Posterior cingulate gyrus (tissue), 11 donors: ENCODE data around the gene LHFPL3.

ENCODE experiments used
- DNase-seq, 10 donors: peaks; one replicate each; pipeline versions ENCODE4 v3.0.0 to v3.0.0-alpha.2; 2020 to 2021; ENCODE audit warnings: mixed read lengths in 3 of 10
- intact Hi-C: fragments of 100-400 bp; cut with DNase I; formaldehyde crosslinking; loops from one replicate; pipeline ENCODE4 v1.15.1; 2023

Gene LHFPL3

DNA sequence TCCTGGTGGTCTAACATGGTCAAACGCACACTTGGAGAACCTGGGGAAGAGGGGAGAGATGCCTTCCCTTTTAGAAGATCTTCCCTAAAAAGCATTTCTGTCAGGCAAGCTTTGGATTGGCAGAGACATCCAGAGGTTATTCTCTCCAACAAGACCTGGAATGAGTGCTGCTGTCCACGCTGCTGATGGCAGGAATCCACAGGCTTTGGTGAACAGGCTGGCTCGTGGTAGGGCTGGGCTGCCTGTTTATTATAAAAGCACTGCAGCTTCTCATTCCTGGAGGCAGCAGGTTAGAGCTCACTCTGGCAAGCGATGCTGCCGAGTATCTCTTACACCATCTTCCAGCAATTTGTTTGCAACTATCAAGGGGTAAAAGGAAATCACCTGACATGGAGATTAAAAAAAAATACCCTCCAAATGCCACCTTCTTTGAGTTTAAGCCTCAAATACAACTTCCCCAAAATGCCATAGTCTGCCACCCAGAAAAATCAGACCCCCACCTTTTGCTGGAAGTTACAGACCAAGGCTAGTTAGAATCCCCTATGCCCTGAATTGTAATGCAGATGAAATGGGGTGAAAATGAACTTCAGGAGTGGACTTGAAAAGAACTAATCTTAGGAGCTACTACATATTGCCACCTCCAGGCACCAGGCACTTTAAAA is 533.5 kb downstream of the LHFPL3 start:
- DNase-seq = no peak
- intact Hi-C loops = no loop called here

DNA sequence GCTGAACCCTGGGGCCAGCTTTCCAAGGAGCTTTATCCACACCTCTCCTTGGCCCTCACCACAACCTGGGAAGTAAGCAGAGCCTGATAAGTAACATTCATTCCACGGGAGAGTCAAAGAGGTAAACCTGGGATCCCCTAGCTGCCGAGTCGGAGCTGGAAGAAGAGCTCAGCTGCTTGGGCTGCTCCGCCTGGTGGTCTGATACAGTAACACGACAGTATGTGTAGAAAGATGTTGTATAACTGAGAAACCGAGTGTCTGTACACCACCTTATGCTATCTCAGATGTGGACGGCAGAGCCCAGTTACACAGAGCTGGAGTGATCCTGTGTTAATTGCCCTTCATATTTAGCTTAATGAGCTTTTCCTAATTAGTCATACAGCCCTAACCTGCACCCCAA is 534.3 kb downstream of the LHFPL3 start:
- DNase-seq = no peak
- intact Hi-C loops = no loop called here

DNA sequence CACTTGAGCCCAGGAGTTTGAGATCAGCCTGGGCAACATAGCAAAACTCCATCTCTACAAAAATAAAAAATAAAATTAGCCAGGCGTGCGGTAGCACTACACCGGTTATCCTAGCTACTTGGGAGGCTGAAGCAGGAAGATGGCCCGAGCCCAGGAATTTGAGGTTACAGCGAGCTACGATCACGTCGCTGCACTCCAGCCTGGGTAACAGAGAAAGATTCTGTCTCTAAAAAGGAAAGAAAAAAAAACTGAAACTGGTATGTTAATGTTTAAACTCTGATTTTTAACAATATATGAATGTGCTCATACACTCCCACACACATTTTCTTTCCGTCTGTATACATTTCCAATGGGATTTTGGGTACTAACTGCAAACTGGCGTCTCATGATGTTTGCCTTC is 545.0 kb downstream of the LHFPL3 start:
- intact Hi-C loops = no loop called here
- peak in 1 of 10 donors; percentile 49 for DNase-seq

DNA sequence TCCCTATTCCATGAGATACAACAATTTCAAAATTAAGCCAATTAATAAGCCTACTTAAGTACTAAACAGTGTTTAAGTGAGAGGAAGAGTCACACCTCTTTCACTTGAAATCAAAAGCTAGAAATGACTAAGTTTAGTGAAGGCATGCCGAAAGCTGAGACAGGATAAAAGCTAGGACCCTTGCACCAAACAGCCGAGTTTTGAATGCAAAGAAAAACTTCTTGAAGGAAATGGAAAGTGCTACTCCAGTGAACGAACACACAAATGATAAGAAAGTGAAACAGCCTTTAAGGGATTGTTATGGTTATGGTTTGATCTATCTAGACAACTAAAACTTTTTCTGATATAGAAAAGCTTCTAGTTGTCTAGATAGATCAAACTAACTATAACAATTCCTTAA is 550.2 kb downstream of the LHFPL3 start:
- intact Hi-C loops = no loop called here
- DNase-seq = no peak

DNA sequence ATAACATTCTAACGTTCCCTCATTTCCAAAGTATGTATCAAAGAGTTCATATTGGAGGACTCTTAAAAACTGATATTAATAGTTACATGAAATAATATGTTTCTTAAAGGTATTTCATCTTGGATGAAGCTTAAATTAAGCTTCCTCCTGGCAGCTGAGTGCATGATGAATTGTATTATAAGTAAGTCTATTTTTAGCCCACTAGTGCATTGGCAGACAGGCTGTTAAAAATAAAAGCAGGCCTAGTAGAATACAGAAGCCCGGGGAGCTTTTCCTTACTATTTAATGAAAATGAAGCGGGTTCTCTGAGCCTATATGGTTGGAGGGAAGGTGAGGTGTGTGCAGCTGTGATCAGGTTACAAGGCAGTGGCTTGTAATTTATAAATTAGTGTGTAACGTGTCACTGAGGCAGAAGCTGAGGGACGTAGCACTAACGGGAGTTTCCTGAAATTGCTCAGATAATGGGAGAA is 554.9 kb downstream of the LHFPL3 start:
- intact Hi-C loops = loop anchor here (1.0 kb wide), 1 partner anchor 35 kb away; no protein-coding TSS in a partner anchor
- no peak for DNase-seq

DNA sequence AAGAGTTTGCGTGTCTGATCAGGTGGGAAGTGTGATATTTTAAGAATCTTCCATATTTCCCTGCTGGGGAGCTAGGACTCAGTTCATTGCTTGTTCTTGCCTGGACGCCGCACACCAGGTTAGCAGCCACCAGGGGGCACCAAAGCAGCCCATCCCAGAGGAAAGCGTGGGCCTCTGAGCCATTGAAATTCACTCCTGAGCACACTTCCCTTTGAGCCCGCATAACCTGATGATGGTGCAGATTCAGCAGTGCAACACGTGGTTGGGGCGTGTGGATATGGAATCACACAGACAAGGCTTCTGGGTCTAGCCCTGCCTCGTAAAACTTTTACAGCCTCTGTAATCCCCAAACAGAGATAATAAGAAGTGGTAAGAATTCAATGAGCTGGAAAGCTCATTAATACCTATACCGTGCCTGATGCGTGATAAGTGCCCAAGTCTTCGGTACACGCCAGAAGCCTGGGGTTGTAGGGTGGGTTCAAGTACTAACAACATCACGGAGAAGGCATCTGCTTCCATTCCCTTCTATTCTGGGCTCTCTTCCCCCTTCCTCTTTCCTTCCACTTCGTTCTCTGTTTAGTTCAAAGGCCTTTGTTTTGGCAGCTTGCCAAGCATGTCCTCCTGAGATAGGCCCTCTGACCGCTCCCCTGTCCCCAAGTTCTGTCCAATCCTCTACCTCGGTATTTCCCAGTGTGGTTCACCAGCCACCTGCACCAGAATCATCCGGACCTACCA is 555.5 kb downstream of the LHFPL3 start:
- intact Hi-C loops = loop anchor here (1.0 kb wide), 1 partner anchor 34 kb away; no protein-coding TSS in a partner anchor
- peak; percentile 40 to 96 (median 82) for DNase-seq

DNA sequence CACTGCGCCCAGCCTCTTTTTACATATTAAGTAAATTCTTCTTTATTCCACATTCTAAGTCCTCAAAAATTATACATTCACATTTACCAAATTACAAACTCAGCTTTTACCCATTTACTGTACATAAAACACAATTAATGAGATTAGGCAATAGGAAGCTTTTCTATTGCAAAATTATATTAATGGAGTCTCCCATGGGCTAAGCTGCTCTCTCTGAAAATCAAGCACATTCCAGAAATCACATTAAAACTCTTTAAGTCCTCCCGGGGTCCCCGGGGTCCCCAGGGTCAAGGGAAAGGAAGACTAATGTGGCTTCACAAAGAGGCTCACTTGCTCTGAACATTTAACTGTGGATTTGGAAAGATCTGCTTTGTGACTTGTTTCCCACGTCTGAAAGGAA is 558.2 kb downstream of the LHFPL3 start:
- no peak for DNase-seq
- intact Hi-C loops = no loop called here

DNA sequence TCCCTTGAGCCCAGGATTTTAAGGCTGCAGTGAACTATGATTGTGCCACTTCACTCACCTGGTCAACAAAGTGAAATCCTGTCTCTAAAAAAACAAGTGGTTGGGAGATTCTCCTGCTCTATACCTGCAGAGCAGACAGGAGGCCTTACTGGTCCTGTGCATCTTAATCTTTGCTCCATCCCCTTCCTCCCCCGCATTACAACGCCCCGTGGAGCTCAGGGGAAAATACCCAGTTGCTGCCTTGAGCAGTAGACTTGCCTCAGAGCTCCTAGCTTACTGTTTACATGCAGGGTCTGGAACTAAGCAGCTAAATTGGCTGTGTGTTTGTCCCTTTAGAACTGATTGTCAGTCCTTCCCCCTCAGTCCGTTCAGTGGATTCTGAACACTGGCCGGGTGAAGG is 561.8 kb downstream of the LHFPL3 start:
- intact Hi-C loops = no loop called here
- no peak for DNase-seq

DNA sequence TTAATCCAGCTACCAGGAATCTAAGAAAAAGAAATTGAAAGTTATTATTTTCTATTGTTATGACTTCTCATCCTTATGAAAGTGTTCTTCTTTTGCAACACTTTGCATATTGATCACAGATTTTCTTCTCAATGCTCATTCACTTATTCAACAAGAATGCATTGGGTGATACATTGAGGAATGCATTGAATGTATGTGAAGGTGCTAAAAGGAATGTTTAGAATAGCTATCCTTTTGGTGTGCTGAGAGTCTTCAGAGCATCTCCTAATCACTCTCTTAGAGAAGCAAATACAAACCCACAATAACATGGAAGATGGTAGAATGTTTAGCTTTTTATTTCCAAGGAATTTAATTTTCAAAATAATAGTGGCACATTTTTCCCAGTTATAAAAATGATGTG is 563.5 kb downstream of the LHFPL3 start:
- intact Hi-C loops = no loop called here
- DNase-seq = no peak

DNA sequence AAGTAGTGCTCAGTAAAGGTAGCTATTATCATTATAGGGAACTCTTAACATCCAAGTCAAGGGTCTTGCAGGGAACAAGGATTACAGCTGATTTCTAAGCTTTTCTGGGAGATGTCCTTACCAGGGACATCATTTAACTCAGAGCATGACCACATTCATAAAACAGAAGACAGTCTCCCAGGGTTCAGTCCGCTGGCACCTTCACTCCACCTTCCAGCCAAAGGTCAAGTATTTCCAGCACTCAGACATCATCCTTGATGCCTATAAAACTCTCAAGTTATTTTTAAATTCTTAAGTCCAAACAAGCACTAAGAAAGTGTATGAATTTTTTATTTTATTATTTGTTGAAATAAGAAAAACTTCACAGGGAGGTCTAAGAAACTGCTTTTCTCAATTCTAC is 565.9 kb downstream of the LHFPL3 start:
- DNase-seq = no peak
- intact Hi-C loops = no loop called here

DNA sequence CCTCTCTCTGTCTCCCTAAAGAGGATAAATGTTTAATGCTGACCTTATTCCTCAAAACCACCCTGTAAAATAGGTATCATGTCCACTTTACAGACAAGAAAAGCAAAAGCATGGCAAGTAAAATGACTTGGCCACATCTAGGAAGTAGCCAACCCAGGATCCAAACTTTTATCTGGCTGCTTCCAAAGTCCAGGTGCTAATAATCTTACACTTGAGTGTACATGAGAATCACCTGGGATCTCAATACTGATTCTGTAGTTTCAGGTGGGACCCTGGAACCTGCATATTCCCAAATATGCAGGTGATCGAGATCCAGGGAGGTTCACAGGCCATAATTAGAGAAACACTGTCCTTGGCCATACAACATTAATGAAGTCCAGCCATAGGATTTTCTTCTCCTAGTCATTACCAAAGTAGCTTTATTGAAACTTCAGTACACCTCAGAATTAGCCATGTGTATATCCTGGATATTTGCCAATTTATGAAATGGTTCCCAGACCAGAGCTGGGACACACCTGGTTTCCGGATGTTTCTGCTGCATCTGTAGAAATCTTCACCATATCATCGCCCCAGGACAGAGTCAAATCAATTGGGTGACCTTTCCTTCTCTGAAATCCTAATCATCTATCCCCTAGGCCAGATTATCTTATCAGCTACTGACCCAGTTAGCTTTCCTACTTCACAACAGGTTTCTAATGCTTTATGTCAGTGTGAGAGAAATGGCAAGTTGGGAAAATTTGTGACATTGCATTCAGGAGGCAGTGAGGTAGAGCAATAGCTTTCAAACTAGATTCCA is 566.5 kb downstream of the LHFPL3 start:
- intact Hi-C loops = no loop called here

DNA sequence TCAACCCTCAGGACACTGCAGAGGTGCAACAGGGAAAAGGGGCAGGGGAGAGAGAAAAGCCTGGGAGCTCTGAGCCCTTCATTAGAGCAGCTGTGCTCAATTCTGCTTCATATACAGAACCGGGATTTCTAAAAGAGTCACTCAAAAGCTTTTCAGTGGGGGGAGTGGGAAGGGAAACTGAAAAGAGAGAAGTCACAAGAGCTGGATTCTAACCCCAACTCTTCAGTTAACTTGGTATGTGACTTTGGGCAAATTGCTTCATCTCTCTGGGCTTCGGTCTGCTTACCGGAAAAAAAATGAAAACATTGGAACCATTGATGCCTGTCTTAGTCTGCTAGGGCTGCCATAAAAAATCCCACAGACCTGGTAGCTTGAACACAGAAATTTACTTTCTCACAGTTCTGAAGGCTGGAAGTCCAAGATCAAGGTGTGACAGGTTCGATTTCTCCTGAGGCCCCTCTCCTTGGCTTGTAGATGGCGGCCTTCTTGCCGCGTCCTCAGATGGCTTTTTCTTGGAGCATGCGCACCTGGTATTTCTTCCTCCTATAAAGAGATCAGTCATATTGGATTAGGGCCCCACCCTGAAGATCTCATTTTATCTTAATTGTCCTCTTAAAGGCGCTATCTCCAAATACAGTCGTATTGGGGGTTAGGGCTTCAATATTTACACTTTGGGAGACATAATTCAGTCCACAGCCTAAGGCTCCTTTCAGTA is 567.3 kb downstream of the LHFPL3 start:
- intact Hi-C loops = no loop called here
- DNase-seq = no peak

More for the DNA sequence above, 566.5 kb downstream of the LHFPL3 start:
- no peak for DNase-seq

DNA sequence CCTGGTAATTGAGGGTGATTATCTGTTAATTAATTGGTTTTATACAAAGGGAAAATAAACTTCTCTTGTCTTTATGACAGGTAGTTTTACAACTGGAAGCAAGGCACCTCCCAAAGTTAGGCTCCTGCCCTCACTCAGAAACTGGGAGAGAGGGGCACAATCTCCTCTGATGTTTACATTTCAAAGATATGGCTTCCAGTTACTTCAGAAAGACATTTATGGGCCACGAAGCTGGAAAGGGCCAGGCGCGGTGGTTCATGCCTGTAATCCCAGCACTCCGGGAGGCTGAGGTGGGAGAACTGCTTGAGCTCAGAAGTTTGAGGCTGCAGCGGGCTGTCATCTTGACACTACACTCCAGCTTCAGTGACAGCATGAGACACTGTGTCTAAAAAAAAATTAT is 570.0 kb downstream of the LHFPL3 start:
- no peak for DNase-seq
- intact Hi-C loops = no loop called here

DNA sequence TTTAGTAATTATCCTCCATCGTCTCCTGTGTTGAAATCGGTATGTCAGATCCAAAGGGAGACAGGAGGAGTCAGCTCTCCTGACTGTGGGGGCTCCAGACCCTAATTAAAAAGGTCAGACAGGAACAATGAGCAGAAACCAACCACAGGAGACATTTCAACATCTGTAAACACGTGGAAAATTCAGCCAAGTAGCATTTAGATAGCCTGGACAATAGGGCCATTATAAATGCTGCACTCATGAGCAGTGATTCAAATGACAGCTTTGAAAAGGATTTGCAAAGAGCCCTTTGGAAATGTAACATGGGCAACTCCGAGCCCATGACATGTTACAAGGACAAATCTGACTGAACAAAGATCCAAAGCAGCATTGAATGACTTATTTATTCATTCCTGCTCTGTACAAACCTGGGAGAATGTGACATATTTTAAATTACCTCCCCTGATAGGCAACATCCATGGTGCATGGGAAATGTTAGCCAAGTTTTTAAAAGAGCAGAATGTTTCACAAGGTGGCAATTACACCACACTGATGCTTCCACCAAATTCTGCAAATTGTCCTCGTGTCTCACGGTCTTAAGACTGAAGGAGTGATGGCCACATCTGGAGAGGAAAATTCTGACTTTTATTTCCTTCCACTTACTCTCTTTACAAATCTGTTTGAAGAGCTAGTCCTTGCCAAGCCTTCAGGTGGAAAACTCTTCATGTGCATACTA is 572.3 kb downstream of the LHFPL3 start:
- intact Hi-C loops = no loop called here
- DNase-seq = no peak

DNA sequence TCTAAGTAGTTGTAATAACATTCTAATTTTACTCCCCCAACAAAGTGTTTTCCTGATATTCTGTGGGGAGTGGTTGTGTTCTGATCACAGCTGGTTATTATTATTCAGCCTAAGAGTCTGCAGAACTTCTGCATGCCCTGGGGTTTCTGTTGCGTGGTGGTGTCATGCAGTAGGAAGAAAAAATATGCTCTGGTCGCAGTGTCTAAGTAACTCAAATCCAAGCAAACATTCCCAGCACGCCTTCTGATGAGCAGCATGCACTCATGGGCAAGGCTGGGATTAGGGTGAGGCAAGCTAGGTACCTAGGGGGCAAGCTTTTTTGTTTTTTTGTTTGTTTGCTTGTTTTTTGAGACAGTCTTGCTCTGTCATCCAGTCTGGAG is 572.8 kb downstream of the LHFPL3 start:
- no peak for DNase-seq
- intact Hi-C loops = no loop called here

DNA sequence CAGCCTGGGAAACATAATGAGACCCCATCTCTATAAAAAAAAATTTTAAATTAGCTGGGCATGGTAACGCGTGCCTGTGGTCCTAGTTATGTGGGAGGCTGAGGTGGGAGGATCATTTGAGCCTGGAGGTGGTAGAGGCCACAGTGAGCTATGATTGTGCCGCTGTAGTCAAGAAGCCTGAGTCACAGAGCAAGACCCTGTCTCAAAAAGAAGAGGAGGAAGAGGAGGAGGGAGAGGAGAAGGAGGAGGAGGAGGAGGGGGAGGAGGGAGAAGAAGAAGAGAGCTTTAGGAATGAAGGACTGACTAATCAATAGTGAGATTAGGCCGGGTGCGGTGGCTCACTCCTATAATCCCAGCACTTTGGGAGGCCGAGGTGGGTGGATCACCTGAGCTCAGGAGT is 573.8 kb downstream of the LHFPL3 start:
- intact Hi-C loops = no loop called here
- no peak for DNase-seq

DNA sequence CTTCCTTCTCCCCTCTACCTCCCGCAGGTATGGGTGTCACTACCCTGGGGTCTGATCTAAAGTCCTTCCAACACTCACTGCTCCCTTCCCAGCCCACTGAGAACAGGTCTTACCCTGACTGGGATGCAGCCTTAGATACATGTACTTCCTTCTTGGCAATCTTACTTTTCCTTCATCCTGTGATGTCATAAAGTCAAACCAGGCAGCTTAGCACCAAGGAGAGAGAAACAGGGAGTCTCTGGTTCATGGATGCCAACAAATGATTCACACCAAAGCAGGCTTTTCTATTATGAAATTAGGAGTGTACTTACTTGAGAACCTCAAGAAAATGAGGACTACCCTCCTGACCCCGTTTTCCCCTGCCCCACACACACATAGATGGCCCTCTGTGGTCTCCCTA is 574.6 kb downstream of the LHFPL3 start:
- DNase-seq = no peak
- intact Hi-C loops = no loop called here

DNA sequence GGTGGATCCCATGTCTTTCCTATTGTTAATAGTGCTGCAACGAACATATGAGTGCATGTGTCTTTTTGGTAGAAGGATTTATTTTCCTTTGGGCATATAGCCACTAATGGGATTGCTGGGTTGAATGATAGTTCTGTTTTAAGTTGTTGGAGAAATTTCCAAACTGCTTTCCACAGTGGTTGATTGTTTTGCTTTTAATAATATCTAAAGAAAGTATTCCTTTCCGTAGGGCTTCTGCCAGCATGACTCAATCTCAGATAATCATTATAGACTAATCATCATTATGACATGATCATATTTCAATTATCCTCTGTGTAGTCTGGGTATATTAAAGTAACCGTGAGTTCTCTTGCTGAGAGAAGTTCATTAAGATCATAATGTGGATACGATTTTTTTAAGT is 575.4 kb downstream of the LHFPL3 start:
- no peak for DNase-seq
- intact Hi-C loops = no loop called here

DNA sequence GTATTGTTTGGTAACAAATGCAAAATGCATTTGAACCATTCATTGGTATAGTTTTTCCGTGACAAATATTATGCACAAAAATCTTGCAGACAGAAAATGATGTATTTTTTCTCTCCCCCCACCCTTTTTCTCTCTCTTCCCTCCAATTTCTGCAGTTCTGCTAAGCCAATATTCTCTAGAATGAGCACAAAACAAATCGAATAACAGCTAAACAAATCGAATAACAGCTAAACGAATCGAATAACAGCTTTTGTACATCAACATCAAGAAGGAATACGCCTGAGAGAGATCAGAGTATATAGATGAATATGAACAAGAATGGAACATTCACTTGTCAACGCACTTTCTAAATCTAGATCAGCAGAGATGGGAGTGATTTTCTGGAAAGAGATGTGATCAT is 577.6 kb downstream of the LHFPL3 start:
- DNase-seq = no peak
- intact Hi-C loops = no loop called here

DNA sequence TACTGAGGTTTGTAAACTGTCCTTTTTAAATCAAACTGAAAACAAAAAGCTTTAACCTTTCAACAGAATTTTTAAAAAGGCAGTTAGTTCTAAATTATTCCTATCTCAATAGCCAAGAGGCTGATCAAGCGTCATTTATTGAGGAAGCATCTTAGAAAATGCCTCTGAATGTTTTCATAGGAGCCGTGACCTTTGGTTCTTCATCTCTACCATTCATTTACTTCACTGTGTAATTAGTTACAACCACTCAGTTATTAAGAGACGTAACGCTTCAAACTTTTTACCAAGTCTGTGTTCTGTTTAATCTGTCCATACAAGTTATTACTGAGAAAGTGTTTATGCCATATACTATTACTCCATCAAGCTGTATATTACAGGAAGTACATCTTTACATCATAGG is 578.2 kb downstream of the LHFPL3 start:
- intact Hi-C loops = no loop called here
- DNase-seq = no peak
